NCI-H128 (cell line): ENCODE data around the gene COX17.

ENCODE experiments used
- DNase-seq: peaks from one replicate; lab custom pipeline; 2025; ENCODE audit not compliant: unreplicated experiment; lab: John Stamatoyannopoulos, UW

Gene COX17

GRCh38 chr3:119645813-119646212, 31.4 kb downstream of the COX17 start:
- no peak for DNase-seq

- no peak for DNase-seq
Measured at GRCh38 chr3:119644481-119644880, 32.7 kb downstream of the COX17 start.

GRCh38 chr3:119643528-119643927, 33.7 kb downstream of the COX17 start:
- DNase-seq = no peak

- no peak for DNase-seq
Measured at GRCh38 chr3:119642746-119643473, 34.3 kb downstream of the COX17 start.

GRCh38 chr3:119641416-119641815, 35.8 kb downstream of the COX17 start:
- DNase-seq = no peak

- no peak for DNase-seq
Measured at GRCh38 chr3:119639494-119640350, 37.5 kb downstream of the COX17 start.

GRCh38 chr3:119637679-119638477, 39.3 kb downstream of the COX17 start:
- DNase-seq = no peak

GRCh38 chr3:119636891-119637611, 40.2 kb downstream of the COX17 start:
- DNase-seq = no peak

GRCh38 chr3:119636249-119636648, 41.0 kb downstream of the COX17 start:
- no peak for DNase-seq

- DNase-seq = no peak
Measured at GRCh38 chr3:119635719-119636118, 41.5 kb downstream of the COX17 start.

- DNase-seq = no peak
Measured at GRCh38 chr3:119632829-119633228, 44.4 kb downstream of the COX17 start.

- no peak for DNase-seq
Measured at GRCh38 chr3:119632216-119632615, 45.0 kb downstream of the COX17 start.

GRCh38 chr3:119631516-119631915, 45.7 kb downstream of the COX17 start:
- no peak for DNase-seq

- DNase-seq = no peak
Measured at GRCh38 chr3:119630880-119631329, 46.3 kb downstream of the COX17 start.

GRCh38 chr3:119630128-119630879, 46.9 kb downstream of the COX17 start:
- DNase-seq = no peak

- DNase-seq = no peak
Measured at GRCh38 chr3:119628816-119629445, 48.3 kb downstream of the COX17 start.

- no peak for DNase-seq
Measured at GRCh38 chr3:119628390-119628789, 48.8 kb downstream of the COX17 start.

- no peak for DNase-seq
Measured at GRCh38 chr3:119627461-119627860, 49.7 kb downstream of the COX17 start.

GRCh38 chr3:119626196-119626595, 51.0 kb downstream of the COX17 start:
- DNase-seq = no peak
